Natural killer cell (primary cell): ENCODE results near the gene ADAM23. TPM values are rescaled to one million over a fixed set of nuclear protein-coding genes. Genes with fewer than 3 reads are reported as not detected.

ENCODE experiments used
- ATAC-seq, 3 donors: fragments of 150-1000 bp in 2 of 3; fragments of 200-7000 bp in 1 of 3; cut with Tn5 transposase; 1 replicate in 1 of 3; 2 replicates in 2 of 3; pipeline ENCODE4 v1.10.0; 2021; ENCODE audit warnings: mild to moderate bottlenecking in 2 of 3, moderate library complexity in 2 of 3
- DNase-seq, 2 donors: peaks; one replicate each; pipeline versions ENCODE4 v3.0.0 to v3.0.0-alpha.2; 2013 to 2021; ENCODE audit warnings: mixed read lengths in 1 of 2
- H3K27ac ChIP-seq: one replicate; pipeline ENCODE4 v1.5.1; 2013; ENCODE audit warnings: mild to moderate bottlenecking, low read length
- H3K27me3 ChIP-seq: one replicate; pipeline ENCODE4 v1.6.1; 2013; ENCODE audit warnings: low read length; ENCODE audit not compliant: control insufficient read depth, insufficient read depth
- H3K36me3 ChIP-seq: one replicate; pipeline ENCODE4 v1.6.1; 2013; ENCODE audit warnings: low read length; ENCODE audit not compliant: control insufficient read depth, insufficient read depth
- H3K4me1 ChIP-seq: one replicate; pipeline ENCODE4 v1.6.1; 2013; ENCODE audit warnings: low read length; ENCODE audit not compliant: control insufficient read depth, insufficient read depth
- H3K4me3 ChIP-seq: one replicate; pipeline ENCODE4 v1.5.1; 2013; ENCODE audit warnings: low read length
- H3K9me3 ChIP-seq: one replicate; pipeline ENCODE4 v1.6.1; 2013; ENCODE audit warnings: low read length; ENCODE audit not compliant: control insufficient read depth, insufficient read depth
- H3K27ac Mint-ChIP-seq, 2 donors: one replicate each; pipeline ENCODE4 v1.8.0; 2022; ENCODE audit warnings: mild to moderate bottlenecking in 2 of 2, mixed read lengths in 2 of 2, moderate library complexity in 1 of 2
- H3K27me3 Mint-ChIP-seq, 2 donors: one replicate each; pipeline ENCODE4 v1.8.0; 2022; ENCODE audit warnings: low read depth in 2 of 2, mixed read lengths in 2 of 2
- H3K36me3 Mint-ChIP-seq: one replicate; pipeline ENCODE4 v1.8.0; 2022; ENCODE audit warnings: mixed read lengths
- H3K4me1 Mint-ChIP-seq, 2 donors: one replicate each; pipeline ENCODE4 v1.8.0; 2022; ENCODE audit warnings: mixed read lengths in 2 of 2
- H3K4me3 Mint-ChIP-seq: one replicate; pipeline ENCODE4 v1.8.0; 2022; ENCODE audit warnings: mild to moderate bottlenecking, moderate library complexity, mixed read lengths
- H3K9me3 Mint-ChIP-seq, 2 donors: one replicate each; pipeline ENCODE4 v1.8.0; 2022; ENCODE audit warnings: mixed read lengths in 2 of 2
- WGBS: methylation state at CpG from one replicate; pipeline ENCODE4 v1.1.7; 2013; ENCODE audit warnings: missing lambda C conversion rate; ENCODE audit not compliant: insufficient coverage; 5-methylcytosine and 5-hydroxymethylcytosine counted together
- intact Hi-C: fragments of 100-400 bp; cut with micrococcal nuclease; formaldehyde crosslinking; loops from one replicate; pipeline ENCODE4 v1.14.2; 2022
- total RNA-seq, 4 donors: library from RNA; stranded (reverse); fragments of 120-200 nt in 1 of 4; gene quantifications; one replicate each; pipeline versions ENCODE4 v1.2.3 to v1.2.4, GENCODE V29; 2013 to 2022
- TF ChIP-seq, protein P1 (sequence below): fragments of 200-600 bp; IDR thresholded peaks from one replicate; pipeline ENCODE4 v1.8.0; 2022; ENCODE audit warnings: antibody characterized with exemption

Gene ADAM23
- total RNA-seq, 3 donors from 2014 or later (not counting 1 experiment from before 2014, with no cell fraction given): 1.6 TPM; not detected in 2

DNA sequence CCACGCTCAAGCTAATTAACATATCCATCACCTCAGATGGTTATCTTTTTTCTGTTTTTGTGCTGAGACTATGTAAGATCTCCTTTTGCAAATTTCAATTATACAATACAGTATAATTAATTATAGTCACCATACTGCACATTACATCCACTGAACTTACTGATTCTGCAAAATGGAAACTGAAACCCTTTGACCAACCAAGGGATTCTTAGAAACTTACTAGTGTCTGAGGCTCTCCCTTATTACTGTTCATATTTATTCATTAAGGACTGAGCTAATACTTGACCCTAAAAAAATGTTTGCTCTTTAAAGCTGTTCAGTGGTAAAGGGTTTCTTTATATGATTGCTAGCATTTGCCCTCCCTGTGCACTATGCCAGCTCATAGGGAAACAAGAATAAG lies 50.7 kb downstream of the ADAM23 start:
- peaks cover 2 to 12% of the 10 kb centered on the region in 2 donors for H3K9me3 Mint-ChIP-seq
- H3K36me3 ChIP-seq: no peaks in the 10 kb centered on the region
- WGBS: no CpG with 5 or more reads among the region's 1 CpG
- no peak overlapping the region for H3K27ac Mint-ChIP-seq
- peaks cover 0 to 3% of the 10 kb centered on the region in 2 donors for H3K27me3 Mint-ChIP-seq
- no peak overlapping the region for H3K27ac ChIP-seq
- ATAC-seq: no peak
- H3K27me3 ChIP-seq: no peaks in the 10 kb centered on the region
- TF ChIP-seq, protein P1, sequence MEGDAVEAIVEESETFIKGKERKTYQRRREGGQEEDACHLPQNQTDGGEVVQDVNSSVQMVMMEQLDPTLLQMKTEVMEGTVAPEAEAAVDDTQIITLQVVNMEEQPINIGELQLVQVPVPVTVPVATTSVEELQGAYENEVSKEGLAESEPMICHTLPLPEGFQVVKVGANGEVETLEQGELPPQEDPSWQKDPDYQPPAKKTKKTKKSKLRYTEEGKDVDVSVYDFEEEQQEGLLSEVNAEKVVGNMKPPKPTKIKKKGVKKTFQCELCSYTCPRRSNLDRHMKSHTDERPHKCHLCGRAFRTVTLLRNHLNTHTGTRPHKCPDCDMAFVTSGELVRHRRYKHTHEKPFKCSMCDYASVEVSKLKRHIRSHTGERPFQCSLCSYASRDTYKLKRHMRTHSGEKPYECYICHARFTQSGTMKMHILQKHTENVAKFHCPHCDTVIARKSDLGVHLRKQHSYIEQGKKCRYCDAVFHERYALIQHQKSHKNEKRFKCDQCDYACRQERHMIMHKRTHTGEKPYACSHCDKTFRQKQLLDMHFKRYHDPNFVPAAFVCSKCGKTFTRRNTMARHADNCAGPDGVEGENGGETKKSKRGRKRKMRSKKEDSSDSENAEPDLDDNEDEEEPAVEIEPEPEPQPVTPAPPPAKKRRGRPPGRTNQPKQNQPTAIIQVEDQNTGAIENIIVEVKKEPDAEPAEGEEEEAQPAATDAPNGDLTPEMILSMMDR: no peak
- no peak for DNase-seq
- no peak overlapping the region for H3K4me3 ChIP-seq
- H3K4me1 ChIP-seq: no peaks in the 10 kb centered on the region
- no peak overlapping the region for H3K4me3 Mint-ChIP-seq
- no peaks in the 10 kb centered on the region for H3K9me3 ChIP-seq
- no peaks in the 10 kb centered on the region for H3K36me3 Mint-ChIP-seq
- intact Hi-C loops: no loop called here
- H3K4me1 Mint-ChIP-seq: no peaks in the 10 kb centered on the region

DNA sequence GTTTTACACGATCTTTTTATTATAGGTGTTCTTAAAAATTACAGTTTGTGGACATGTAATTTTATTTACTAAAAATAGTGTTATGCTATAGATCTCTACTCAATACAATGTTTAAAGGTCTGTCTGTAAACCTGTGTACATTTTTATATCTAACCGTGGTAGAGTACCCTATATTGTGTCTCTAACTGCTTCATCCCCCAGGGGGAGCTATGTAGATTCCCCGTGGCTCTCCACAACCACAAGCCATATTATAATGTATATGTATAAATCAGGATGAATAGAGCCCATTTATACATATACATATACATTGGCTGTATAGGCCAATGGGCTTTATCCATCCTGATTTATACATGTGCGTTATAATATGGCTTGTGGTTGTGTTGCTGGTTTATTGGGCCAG lies 59.4 kb downstream of the ADAM23 start:
- no peaks in the 10 kb centered on the region for H3K36me3 ChIP-seq
- Mint-ChIP-seq H3K4me3 (no peak overlapping the region), H3K27me3 (no peaks in the 10 kb centered on the region), H3K27ac (no peak overlapping the region), H3K4me1 (no peaks in the 10 kb centered on the region), H3K36me3 (no peaks in the 10 kb centered on the region), H3K9me3 (no peaks in the 10 kb centered on the region)
- no peak overlapping the region for H3K4me3 ChIP-seq
- H3K27ac ChIP-seq: no peak overlapping the region
- H3K27me3 ChIP-seq: no peaks in the 10 kb centered on the region
- no peak for ATAC-seq
- peak in 1 of 2 donors; percentile 5 for DNase-seq
- TF ChIP-seq, protein P1: no peak
- H3K9me3 ChIP-seq: no peaks in the 10 kb centered on the region
- intact Hi-C loops: no loop called here
- no peaks in the 10 kb centered on the region for H3K4me1 ChIP-seq
- 91% methylated on average over 1 of the region's 4 CpGs for WGBS

DNA sequence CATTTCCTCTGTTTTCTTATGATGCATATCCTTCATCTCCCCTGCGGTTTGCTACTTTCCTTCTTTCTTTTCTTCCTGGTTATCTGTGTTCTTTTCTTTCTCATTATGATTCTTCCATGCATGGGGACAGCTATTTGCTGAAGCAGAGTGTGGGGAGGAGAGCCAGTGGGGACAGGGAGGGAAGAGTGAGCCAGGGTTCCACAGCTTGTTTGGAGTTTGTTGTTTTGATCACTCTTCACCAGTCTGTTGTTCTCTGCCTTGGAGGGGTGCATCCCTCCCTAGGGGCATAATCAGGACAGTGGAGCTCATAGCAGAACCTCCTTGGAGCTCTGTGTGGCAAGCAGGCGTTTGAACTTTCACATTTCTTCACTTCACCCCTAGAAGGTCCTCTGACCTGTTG lies 68.0 kb downstream of the ADAM23 start:
- H3K9me3 Mint-ChIP-seq: peaks cover 0 to 5% of the 10 kb centered on the region in 2 donors
- intact Hi-C loops: no loop called here
- H3K27ac ChIP-seq: no peak overlapping the region
- H3K36me3 Mint-ChIP-seq: no peaks in the 10 kb centered on the region
- DNase-seq (no peak), ATAC-seq (no peak)
- H3K4me3 ChIP-seq: no peak overlapping the region
- H3K4me1 ChIP-seq: no peaks in the 10 kb centered on the region
- no peaks in the 10 kb centered on the region for H3K36me3 ChIP-seq
- no peaks in the 10 kb centered on the region for H3K4me1 Mint-ChIP-seq
- no peaks in the 10 kb centered on the region for H3K27me3 ChIP-seq
- TF ChIP-seq, protein P1: no peak
- H3K27ac Mint-ChIP-seq: no peak overlapping the region
- H3K4me3 Mint-ChIP-seq: no peak overlapping the region
- 50% methylated on average over 1 of the region's 2 CpGs for WGBS
- H3K27me3 Mint-ChIP-seq: peaks cover 0 to 8% of the 10 kb centered on the region in 2 donors
- no peaks in the 10 kb centered on the region for H3K9me3 ChIP-seq

DNA sequence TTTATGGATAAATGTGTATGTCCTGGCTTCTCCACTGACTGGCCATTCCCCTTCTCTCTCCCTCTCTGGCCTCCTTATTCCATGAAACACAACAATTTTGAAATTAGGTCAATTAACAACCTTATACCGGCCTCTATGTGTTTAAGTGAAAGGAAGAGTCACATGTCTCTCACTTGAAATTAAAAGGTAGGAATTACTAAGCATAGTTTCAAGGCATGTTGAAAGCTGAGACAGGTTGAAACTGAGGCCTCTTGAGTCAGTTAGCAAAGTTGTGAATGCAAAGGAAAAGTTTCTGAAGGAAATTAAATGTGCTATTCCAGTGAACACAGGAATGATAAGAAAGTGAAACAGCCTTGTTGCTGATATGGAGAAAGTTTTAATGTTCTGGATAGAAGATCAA lies 69.7 kb downstream of the ADAM23 start:
- Histone ChIP-seq H3K36me3 (no peaks in the 10 kb centered on the region), H3K4me1 (no peaks in the 10 kb centered on the region), H3K27ac (no peak overlapping the region), H3K4me3 (no peak overlapping the region), H3K27me3 (no peaks in the 10 kb centered on the region), H3K9me3 (no peaks in the 10 kb centered on the region)
- peaks cover 0 to 8% of the 10 kb centered on the region in 2 donors for H3K27me3 Mint-ChIP-seq
- intact Hi-C loops: no loop called here
- no peaks in the 10 kb centered on the region for H3K36me3 Mint-ChIP-seq
- no peaks in the 10 kb centered on the region for H3K4me1 Mint-ChIP-seq
- H3K27ac Mint-ChIP-seq: no peak overlapping the region
- no peak overlapping the region for H3K4me3 Mint-ChIP-seq
- WGBS: 100% methylated on average over 1 of the region's 1 CpG
- ATAC-seq (no peak), DNase-seq (no peak)
- peaks cover 0 to 5% of the 10 kb centered on the region in 2 donors for H3K9me3 Mint-ChIP-seq
- TF ChIP-seq, protein P1: no peak
